ENCODE data around the gene UQCR10.

UQCR10 gene

GRCh38 chr22:29788339-29789279, 21.4 kb downstream of the UQCR10 start:
- Histone ChIP-seq H3K9ac (ENCODE audit: low read depth, low read length) (no peak overlapping the region), H3K4me3 (ENCODE audit: low read length) (no peak overlapping the region), H3K27ac (ENCODE audit: low read length) (no peak overlapping the region), H3K4me1 (ENCODE audit: insufficient read depth, low read length) (peaks cover 6% of the 10 kb centered on the region; the same call in 1 of the 2 replicates), H3K9me3 (ENCODE audit: insufficient read depth, low read depth, low read length) (no peaks in the 10 kb centered on the region), H3K27me3 (ENCODE audit: insufficient read depth, low read length) (no peaks in the 10 kb centered on the region), H3K36me3 (ENCODE audit: insufficient read depth, low read depth, low read length) (peaks cover 49% of the 10 kb centered on the region)

- peaks cover 6% of the 10 kb centered on the region; the same call in 1 of the 2 replicates for H3K4me1 ChIP-seq (ENCODE audit: insufficient read depth, low read length)
- H3K27ac ChIP-seq (ENCODE audit: low read length), result no peak overlapping the region
- H3K27me3 ChIP-seq (ENCODE audit: insufficient read depth, low read length), result no peaks in the 10 kb centered on the region
- H3K9me3 ChIP-seq (ENCODE audit: insufficient read depth, low read depth, low read length), result no peaks in the 10 kb centered on the region
- peaks cover 55% of the 10 kb centered on the region for H3K36me3 ChIP-seq (ENCODE audit: insufficient read depth, low read depth, low read length)
- no peak overlapping the region for H3K4me3 ChIP-seq (ENCODE audit: low read length)
- no peak overlapping the region for H3K9ac ChIP-seq (ENCODE audit: low read depth, low read length)
Observed at GRCh38 chr22:29790061-29790460, 22.9 kb downstream of the UQCR10 start.

GRCh38 chr22:29793396-29793795, 26.2 kb downstream of the UQCR10 start:
- no peaks in the 10 kb centered on the region for H3K27me3 ChIP-seq (ENCODE audit: insufficient read depth, low read length)
- H3K9ac ChIP-seq (ENCODE audit: low read depth, low read length), result no peak overlapping the region
- H3K27ac ChIP-seq (ENCODE audit: low read length), result no peak overlapping the region
- peaks cover 57% of the 10 kb centered on the region for H3K36me3 ChIP-seq (ENCODE audit: insufficient read depth, low read depth, low read length)
- no peaks in the 10 kb centered on the region for H3K9me3 ChIP-seq (ENCODE audit: insufficient read depth, low read depth, low read length)
- no peak overlapping the region for H3K4me3 ChIP-seq (ENCODE audit: low read length)
- no peaks in the 10 kb centered on the region for H3K4me1 ChIP-seq (ENCODE audit: insufficient read depth, low read length)

- Histone ChIP-seq H3K27me3 (ENCODE audit: insufficient read depth, low read length) (no peaks in the 10 kb centered on the region), H3K4me3 (ENCODE audit: low read length) (no peak overlapping the region), H3K27ac (ENCODE audit: low read length) (no peak overlapping the region), H3K36me3 (ENCODE audit: insufficient read depth, low read depth, low read length) (peaks cover 57% of the 10 kb centered on the region), H3K4me1 (ENCODE audit: insufficient read depth, low read length) (no peaks in the 10 kb centered on the region), H3K9ac (ENCODE audit: low read depth, low read length) (no peak overlapping the region), H3K9me3 (ENCODE audit: insufficient read depth, low read depth, low read length) (no peaks in the 10 kb centered on the region)
Observed at GRCh38 chr22:29795663-29796062, 28.5 kb downstream of the UQCR10 start.

DNA sequence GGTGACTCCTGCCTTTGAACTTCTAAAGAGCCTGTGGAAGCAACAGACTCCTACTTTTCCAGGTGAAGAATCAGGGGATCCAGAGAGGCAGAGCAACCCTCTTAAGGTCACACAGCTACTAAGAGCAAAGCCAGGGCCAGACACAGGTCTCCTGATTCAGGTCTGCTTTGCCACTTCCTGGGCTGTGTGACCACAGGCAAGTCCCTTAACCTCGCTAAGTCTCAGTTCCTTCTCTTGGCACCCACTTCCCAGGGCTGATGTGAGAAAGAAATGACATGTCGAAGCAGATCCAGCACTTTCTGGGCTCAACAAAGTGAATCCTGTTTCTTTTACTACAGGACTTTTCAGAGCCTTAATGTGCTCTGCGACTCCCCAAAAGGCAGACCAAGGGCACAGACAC, 30.2 kb downstream of the UQCR10 start:
- no peaks in the 10 kb centered on the region for H3K27me3 ChIP-seq (ENCODE audit: insufficient read depth, low read length)
- H3K9ac ChIP-seq (ENCODE audit: low read depth, low read length), result no peak overlapping the region
- H3K36me3 ChIP-seq (ENCODE audit: insufficient read depth, low read depth, low read length), result peaks cover 55% of the 10 kb centered on the region
- H3K9me3 ChIP-seq (ENCODE audit: insufficient read depth, low read depth, low read length), result no peaks in the 10 kb centered on the region
- 0 out of 2 replicates have a peak, but pooled peaks cover 5% of the 10 kb centered on the region for H3K4me1 ChIP-seq (ENCODE audit: insufficient read depth, low read length)
- no peak overlapping the region for H3K27ac ChIP-seq (ENCODE audit: low read length)
- no peak overlapping the region for H3K4me3 ChIP-seq (ENCODE audit: low read length)

- no peak overlapping the region for H3K27ac ChIP-seq (ENCODE audit: low read length)
- H3K4me1 ChIP-seq (ENCODE audit: insufficient read depth, low read length), result 0 out of 2 replicates have a peak, but pooled peaks cover 5% of the 10 kb centered on the region
- H3K27me3 ChIP-seq (ENCODE audit: insufficient read depth, low read length), result no peaks in the 10 kb centered on the region
- H3K9ac ChIP-seq (ENCODE audit: low read depth, low read length), result no peak overlapping the region
- H3K36me3 ChIP-seq (ENCODE audit: insufficient read depth, low read depth, low read length), result peaks cover 47% of the 10 kb centered on the region
- no peak overlapping the region for H3K4me3 ChIP-seq (ENCODE audit: low read length)
- H3K9me3 ChIP-seq (ENCODE audit: insufficient read depth, low read depth, low read length), result no peaks in the 10 kb centered on the region
Observed at GRCh38 chr22:29798318-29798717, 31.1 kb downstream of the UQCR10 start.

- no peak overlapping the region for H3K4me3 ChIP-seq (ENCODE audit: low read length)
- no peaks in the 10 kb centered on the region for H3K9me3 ChIP-seq (ENCODE audit: insufficient read depth, low read depth, low read length)
- H3K27me3 ChIP-seq (ENCODE audit: insufficient read depth, low read length), result no peaks in the 10 kb centered on the region
- H3K9ac ChIP-seq (ENCODE audit: low read depth, low read length), result no peak overlapping the region
- H3K27ac ChIP-seq (ENCODE audit: low read length), result no peak overlapping the region
- peaks cover 50% of the 10 kb centered on the region for H3K36me3 ChIP-seq (ENCODE audit: insufficient read depth, low read depth, low read length)
- H3K4me1 ChIP-seq (ENCODE audit: insufficient read depth, low read length), result 0 out of 2 replicates have a peak, but pooled peaks cover 5% of the 10 kb centered on the region
Observed at GRCh38 chr22:29798801-29799200, 31.6 kb downstream of the UQCR10 start.

GRCh38 chr22:29799217-29799680, 32.1 kb downstream of the UQCR10 start:
- Histone ChIP-seq H3K9ac (ENCODE audit: low read depth, low read length) (no peak overlapping the region), H3K27ac (ENCODE audit: low read length) (no peak overlapping the region), H3K36me3 (ENCODE audit: insufficient read depth, low read depth, low read length) (peaks cover 54% of the 10 kb centered on the region), H3K9me3 (ENCODE audit: insufficient read depth, low read depth, low read length) (no peaks in the 10 kb centered on the region), H3K4me1 (ENCODE audit: insufficient read depth, low read length) (0 out of 2 replicates have a peak, but pooled peaks cover 5% of the 10 kb centered on the region), H3K4me3 (ENCODE audit: low read length) (no peak overlapping the region), H3K27me3 (ENCODE audit: insufficient read depth, low read length) (no peaks in the 10 kb centered on the region)

GRCh38 chr22:29801153-29801552, 34.0 kb downstream of the UQCR10 start:
- H3K27ac ChIP-seq (ENCODE audit: low read length), result no peak overlapping the region
- 0 out of 2 replicates have a peak, but pooled peaks cover 5% of the 10 kb centered on the region for H3K4me1 ChIP-seq (ENCODE audit: insufficient read depth, low read length)
- H3K36me3 ChIP-seq (ENCODE audit: insufficient read depth, low read depth, low read length), result peaks cover 66% of the 10 kb centered on the region
- H3K27me3 ChIP-seq (ENCODE audit: insufficient read depth, low read length), result no peaks in the 10 kb centered on the region
- no peak overlapping the region for H3K4me3 ChIP-seq (ENCODE audit: low read length)
- H3K9me3 ChIP-seq (ENCODE audit: insufficient read depth, low read depth, low read length), result no peaks in the 10 kb centered on the region
- H3K9ac ChIP-seq (ENCODE audit: low read depth, low read length), result no peak overlapping the region

- Histone ChIP-seq H3K9me3 (ENCODE audit: insufficient read depth, low read depth, low read length) (no peaks in the 10 kb centered on the region), H3K27ac (ENCODE audit: low read length) (no peak overlapping the region), H3K36me3 (ENCODE audit: insufficient read depth, low read depth, low read length) (peaks cover 72% of the 10 kb centered on the region), H3K9ac (ENCODE audit: low read depth, low read length) (no peak overlapping the region), H3K4me3 (ENCODE audit: low read length) (no peak overlapping the region), H3K27me3 (ENCODE audit: insufficient read depth, low read length) (no peaks in the 10 kb centered on the region), H3K4me1 (ENCODE audit: insufficient read depth, low read length) (0 out of 2 replicates have a peak, but pooled peaks cover 5% of the 10 kb centered on the region)
Observed at GRCh38 chr22:29801796-29802195, 34.6 kb downstream of the UQCR10 start.

GRCh38 chr22:29803190-29803589, 36.0 kb downstream of the UQCR10 start:
- H3K4me1 ChIP-seq (ENCODE audit: insufficient read depth, low read length), result 0 out of 2 replicates have a peak, but pooled peaks cover 5% of the 10 kb centered on the region
- peaks cover 81% of the 10 kb centered on the region for H3K36me3 ChIP-seq (ENCODE audit: insufficient read depth, low read depth, low read length)
- H3K4me3 ChIP-seq (ENCODE audit: low read length), result no peak overlapping the region
- no peaks in the 10 kb centered on the region for H3K9me3 ChIP-seq (ENCODE audit: insufficient read depth, low read depth, low read length)
- H3K27ac ChIP-seq (ENCODE audit: low read length), result no peak overlapping the region
- no peak overlapping the region for H3K9ac ChIP-seq (ENCODE audit: low read depth, low read length)
- no peaks in the 10 kb centered on the region for H3K27me3 ChIP-seq (ENCODE audit: insufficient read depth, low read length)

GRCh38 chr22:29804985-29805384, 37.8 kb downstream of the UQCR10 start:
- Histone ChIP-seq H3K27me3 (ENCODE audit: insufficient read depth, low read length) (no peaks in the 10 kb centered on the region), H3K9me3 (ENCODE audit: insufficient read depth, low read depth, low read length) (no peaks in the 10 kb centered on the region), H3K27ac (ENCODE audit: low read length) (no peak overlapping the region), H3K4me3 (ENCODE audit: low read length) (no peak overlapping the region), H3K4me1 (ENCODE audit: insufficient read depth, low read length) (0 out of 2 replicates have a peak, but pooled peaks cover 5% of the 10 kb centered on the region), H3K36me3 (ENCODE audit: insufficient read depth, low read depth, low read length) (peaks cover 68% of the 10 kb centered on the region), H3K9ac (ENCODE audit: low read depth, low read length) (no peak overlapping the region)
